PC-3 (cell line): Measurements from ENCODE around the gene INIP. TPM values are rescaled to one million over a fixed set of nuclear protein-coding genes. Genes with fewer than 3 reads are reported as not detected.

ENCODE experiments used
- ATAC-seq: fragments of 200-7000 bp; cut with Tn5 transposase; 2 replicates; pipeline ENCODE4 v1.9.1; 2020; ENCODE audit warnings: mild to moderate bottlenecking, moderate library complexity
- BruUV-seq: library from RNA; stranded (reverse); fragments of 400-500 nt; replicated peaks from 2 replicates; lab custom pipeline; 2021; lab: Mats Ljungman, UMichigan
- CTCF ChIA-PET: fragments of 300-600 bp; sonication (Branson Sonifier 250); formaldehyde crosslinking; loops from one replicate; lab custom pipeline; 2022; ENCODE audit warnings: antibody characterized with exemption; lab: Charles Lee
- POLR2A ChIA-PET: fragments of 300-600 bp; sonication (Branson Sonifier 250); formaldehyde crosslinking; loops from one replicate; lab custom pipeline; 2022; ENCODE audit warnings: antibody characterized with exemption; ENCODE audit not compliant: unreplicated experiment; lab: Charles Lee
- DNase-seq: peaks from one replicate; pipeline ENCODE4 v3.0.0-alpha.2; 2015
- H2AFZ ChIP-seq: fragments of 300-600 bp; sonication (generic); 2 replicates; pipeline ENCODE4 v1.6.0; 2016; ENCODE audit warnings: antibody characterized with exemption, low read length
- H3F3A ChIP-seq: fragments of 300-600 bp; sonication (generic); one replicate; pipeline ENCODE4 v1.6.0; 2017; ENCODE audit warnings: antibody characterized with exemption, low read length, control low read depth, mild to moderate bottlenecking; ENCODE audit not compliant: unreplicated experiment
- H3K27ac ChIP-seq: fragments of 300-600 bp; sonication (generic); 2 replicates; pipeline ENCODE4 v1.5.1; 2016; ENCODE audit warnings: mild to moderate bottlenecking, low read length
- H3K27me3 ChIP-seq: fragments of 300-600 bp; sonication (generic); 2 replicates; pipeline ENCODE4 v1.6.1; 2016; ENCODE audit warnings: low read length, mixed read lengths
- H3K36me3 ChIP-seq: fragments of 300-600 bp; sonication (generic); 2 replicates; pipeline ENCODE4 v1.6.1; 2016; ENCODE audit warnings: low read depth, mixed run types, low read length, mixed read lengths
- H3K4me1 ChIP-seq: fragments of 300-600 bp; sonication (generic); 2 replicates; pipeline ENCODE4 v1.5.1; 2016; ENCODE audit warnings: low read length; ENCODE audit not compliant: insufficient read depth
- H3K4me2 ChIP-seq: fragments of 300-600 bp; sonication (generic); 2 replicates; pipeline ENCODE4 v1.6.0; 2016; ENCODE audit warnings: low read length
- H3K4me3 ChIP-seq: fragments of 300-600 bp; sonication (generic); 2 replicates; pipeline ENCODE4 v1.5.1; 2016; ENCODE audit warnings: mild to moderate bottlenecking, low read length, mixed read lengths
- H3K79me2 ChIP-seq: fragments of 300-600 bp; sonication (generic); 2 replicates; pipeline ENCODE4 v1.6.1; 2017; ENCODE audit warnings: low read length, mixed read lengths
- H3K9ac ChIP-seq: fragments of 300-600 bp; sonication (generic); 2 replicates; pipeline ENCODE4 v1.6.0; 2016; ENCODE audit warnings: mild to moderate bottlenecking, low read length
- H3K9me2 ChIP-seq: fragments of 300-600 bp; sonication (generic); replicated peaks from 2 replicates; pipeline ENCODE4 v1.6.1; 2016; ENCODE audit warnings: mixed run types, low read length, mixed read lengths
- H3K9me3 ChIP-seq: fragments of 300-600 bp; sonication (generic); 2 replicates; pipeline ENCODE4 v1.6.1; 2016; ENCODE audit warnings: low read length, mixed read lengths
- H4K20me1 ChIP-seq: fragments of 300-600 bp; sonication (generic); 2 replicates; pipeline ENCODE4 v1.6.1; 2016; ENCODE audit warnings: low read length, mixed read lengths
- EZH2 ChIP-seq: fragments of 300-600 bp; sonication (generic); IDR thresholded peaks from one replicate; pipeline ENCODE4 v1.6.1; 2017; ENCODE audit warnings: antibody characterized with exemption, mild to moderate bottlenecking, low read length; ENCODE audit not compliant: unreplicated experiment
- EZH2phosphoT487 ChIP-seq: fragments of 300-600 bp; sonication (generic); IDR thresholded peaks from 2 replicates; pipeline ENCODE4 v1.6.1; 2018; ENCODE audit warnings: mild to moderate bottlenecking, antibody characterized with exemption, low read length, borderline replicate concordance
- intact Hi-C: fragments of 100-400 bp; cut with micrococcal nuclease; formaldehyde crosslinking; loops from 2 replicates; pipeline ENCODE4 v1.9.0; 2023
- total RNA-seq: library from RNA; depleted of rRNA; stranded (reverse); fragments of >200 nt; gene quantifications from 2 replicates; pipeline ENCODE4 v1.2.3, GENCODE V29; 2014
- TF ChIP-seq, protein P1 (sequence below): fragments of 300-600 bp; sonication (generic); conservative IDR thresholded peaks from 2 replicates; pipeline ENCODE4 v1.5.1; 2017; ENCODE audit warnings: antibody characterized with exemption, low read depth, mild to moderate bottlenecking, low read length

Gene INIP
- total RNA-seq, 1 experiment from 2014 or later: 15.1 TPM

DNA sequence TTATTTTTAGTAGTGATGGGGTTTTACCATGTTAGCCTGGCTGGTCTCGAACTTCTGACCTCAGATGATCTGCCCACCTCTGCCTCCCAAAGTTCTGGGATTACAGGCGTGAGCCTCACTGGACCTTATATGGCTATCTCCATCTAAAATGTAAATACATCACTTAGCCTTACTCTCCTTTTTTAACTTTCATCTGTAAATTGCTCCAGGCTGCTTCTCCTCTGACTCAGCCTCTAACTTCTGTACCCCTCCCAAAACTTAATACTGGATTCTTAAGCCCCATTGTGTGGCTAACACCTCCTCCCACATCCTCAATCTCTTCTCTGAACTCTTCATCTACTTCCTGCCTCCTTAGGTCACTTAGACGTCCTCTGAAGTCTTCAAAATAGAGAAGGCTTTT, 36.7 kb upstream of the INIP start:
- ATAC-seq (peak; percentile 20), DNase-seq (peak; percentile 85)
- Histone ChIP-seq H4K20me1 (no peaks in the 10 kb centered on the region), H3K9ac (peak overlapping the region; percentile 49), H2AFZ (no peak overlapping the region), H3K36me3 (no peaks in the 10 kb centered on the region), H3K4me1 (peaks cover 64% of the 10 kb centered on the region), H3F3A (peaks cover 13% of the 10 kb centered on the region), H3K4me2 (peak overlapping the region; percentile 66), H3K79me2 (peaks cover 37% of the 10 kb centered on the region), H3K9me3 (no peaks in the 10 kb centered on the region), H3K27me3 (no peaks in the 10 kb centered on the region), H3K9me2 (no peaks in the 10 kb centered on the region), H3K27ac (peak overlapping the region; percentile 87), H3K4me3 (no peak overlapping the region)
- TF ChIP-seq, protein P1, sequence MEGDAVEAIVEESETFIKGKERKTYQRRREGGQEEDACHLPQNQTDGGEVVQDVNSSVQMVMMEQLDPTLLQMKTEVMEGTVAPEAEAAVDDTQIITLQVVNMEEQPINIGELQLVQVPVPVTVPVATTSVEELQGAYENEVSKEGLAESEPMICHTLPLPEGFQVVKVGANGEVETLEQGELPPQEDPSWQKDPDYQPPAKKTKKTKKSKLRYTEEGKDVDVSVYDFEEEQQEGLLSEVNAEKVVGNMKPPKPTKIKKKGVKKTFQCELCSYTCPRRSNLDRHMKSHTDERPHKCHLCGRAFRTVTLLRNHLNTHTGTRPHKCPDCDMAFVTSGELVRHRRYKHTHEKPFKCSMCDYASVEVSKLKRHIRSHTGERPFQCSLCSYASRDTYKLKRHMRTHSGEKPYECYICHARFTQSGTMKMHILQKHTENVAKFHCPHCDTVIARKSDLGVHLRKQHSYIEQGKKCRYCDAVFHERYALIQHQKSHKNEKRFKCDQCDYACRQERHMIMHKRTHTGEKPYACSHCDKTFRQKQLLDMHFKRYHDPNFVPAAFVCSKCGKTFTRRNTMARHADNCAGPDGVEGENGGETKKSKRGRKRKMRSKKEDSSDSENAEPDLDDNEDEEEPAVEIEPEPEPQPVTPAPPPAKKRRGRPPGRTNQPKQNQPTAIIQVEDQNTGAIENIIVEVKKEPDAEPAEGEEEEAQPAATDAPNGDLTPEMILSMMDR: no peak
- no peak for TF ChIP-seq EZH2phosphoT487
- no peak for TF ChIP-seq EZH2
- ChIA-PET CTCF (no interaction called here), POLR2A (no interaction called here)
- no TSS peak for BruUV-seq
- intact Hi-C loops: loop anchor here (5.0 kb wide), 1 partner anchor 38 kb away; no protein-coding TSS in a partner anchor

DNA sequence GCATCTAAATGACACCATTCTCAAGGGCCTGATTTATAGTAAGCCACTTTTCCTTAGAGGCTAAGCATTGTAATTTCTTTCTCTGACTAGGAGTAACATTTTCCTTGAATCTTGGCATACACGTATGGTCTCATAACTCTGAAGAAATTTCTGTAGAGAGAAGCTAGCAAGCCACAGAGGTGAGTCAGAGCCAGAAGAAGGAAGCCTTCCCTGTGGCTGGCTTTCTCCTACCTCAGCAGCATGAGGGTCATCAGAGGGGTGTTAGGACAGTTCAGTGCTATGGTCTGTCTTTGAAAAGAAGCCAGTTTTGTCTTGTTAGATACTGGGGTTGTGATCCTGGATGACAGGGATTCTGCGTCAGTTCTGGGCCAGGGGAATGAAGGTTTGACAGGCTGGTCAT, 35.8 kb upstream of the INIP start:
- Histone ChIP-seq H2AFZ (no peak overlapping the region), H3K9ac (peak overlapping the region; percentile 24; the same call in 1 of the 2 replicates), H3F3A (peaks cover 13% of the 10 kb centered on the region), H4K20me1 (no peaks in the 10 kb centered on the region), H3K79me2 (peaks cover 37% of the 10 kb centered on the region), H3K9me2 (no peaks in the 10 kb centered on the region), H3K27me3 (no peaks in the 10 kb centered on the region), H3K4me2 (peak overlapping the region; percentile 42), H3K4me1 (peaks cover 64% of the 10 kb centered on the region), H3K4me3 (no peak overlapping the region), H3K36me3 (no peaks in the 10 kb centered on the region), H3K27ac (peak overlapping the region; percentile 87), H3K9me3 (no peaks in the 10 kb centered on the region)
- peak; percentile 20; the same call in 1 of the 2 replicates for ATAC-seq
- CTCF ChIA-PET: no interaction called here
- BruUV-seq: no TSS peak
- intact Hi-C loops: loop anchor here (5.0 kb wide), 1 partner anchor 39 kb away; no protein-coding TSS in a partner anchor
- peak; percentile 77 for DNase-seq
- POLR2A ChIA-PET: no interaction called here
- TF ChIP-seq EZH2phosphoT487 (no peak), EZH2 (no peak)
- TF ChIP-seq, protein P1: no peak

DNA sequence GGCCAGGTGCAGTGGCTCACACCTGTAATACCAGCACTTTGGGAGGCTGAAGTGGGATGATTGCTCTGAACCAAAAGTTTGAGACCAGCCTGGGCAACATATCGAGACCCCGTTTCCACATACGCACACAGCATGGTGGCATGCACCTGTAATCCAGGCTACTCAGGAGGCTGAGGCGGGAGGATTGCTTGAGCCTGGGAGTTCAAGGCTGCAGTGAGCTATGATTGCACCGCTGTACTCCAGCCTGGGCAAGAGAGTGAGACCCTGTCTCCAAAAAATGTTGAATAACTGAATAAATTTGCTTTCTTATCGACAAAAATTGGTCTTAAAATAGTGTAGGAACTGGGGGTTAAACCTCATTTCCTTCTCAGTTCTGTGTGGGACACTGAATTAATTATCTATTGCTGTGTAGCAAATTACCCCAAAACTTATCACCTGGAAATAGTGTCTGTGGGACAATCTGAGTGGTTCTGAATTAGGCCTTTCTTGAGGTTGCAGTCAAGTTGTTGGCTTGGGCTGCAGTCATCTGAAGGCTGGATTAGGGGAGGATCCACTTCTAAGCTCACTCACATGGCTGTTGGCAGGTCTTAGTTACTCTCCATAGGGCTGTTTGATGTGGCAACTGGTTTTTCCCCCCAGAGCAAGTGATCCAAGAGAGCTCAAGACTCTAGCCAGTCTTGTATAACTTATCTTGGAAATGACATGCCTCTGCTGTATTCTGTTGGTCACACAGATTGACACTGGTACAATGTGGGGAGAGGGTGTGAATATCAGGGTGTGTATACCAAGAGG, 34.6 kb upstream of the INIP start:
- intact Hi-C loops: loop anchor here (5.0 kb wide), 1 partner anchor 40 kb away; no protein-coding TSS in a partner anchor
- peak overlapping the region; percentile 87; the same call in 1 of the 2 replicates for H3K27ac ChIP-seq
- ChIA-PET POLR2A (no interaction called here), CTCF (no interaction called here)
- no peaks in the 10 kb centered on the region for H3K9me3 ChIP-seq
- peaks cover 13% of the 10 kb centered on the region for H3F3A ChIP-seq
- BruUV-seq: no TSS peak
- peak overlapping the region; percentile 99 for H3K4me2 ChIP-seq
- ATAC-seq: no peak
- no peaks in the 10 kb centered on the region for H3K9me2 ChIP-seq
- peak overlapping the region; percentile 95 for H3K4me3 ChIP-seq
- H2AFZ ChIP-seq: no peak overlapping the region
- no peak overlapping the region for H3K9ac ChIP-seq
- TF ChIP-seq, protein P1: no peak
- TF ChIP-seq EZH2 (no peak), EZH2phosphoT487 (no peak)
- no peak for DNase-seq
- H3K27me3 ChIP-seq: no peaks in the 10 kb centered on the region
- no peaks in the 10 kb centered on the region for H4K20me1 ChIP-seq
- no peaks in the 10 kb centered on the region for H3K36me3 ChIP-seq
- H3K4me1 ChIP-seq: peaks cover 58% of the 10 kb centered on the region
- peaks cover 37% of the 10 kb centered on the region for H3K79me2 ChIP-seq
